Activated T-cell treated with anti-CD3 and anti-CD28 coated beads, Interleukin-2, amount 50 U/mL, for 24 hours (primary cell): ENCODE data around the gene OR8D1.

ENCODE experiments used
- DNase-seq: peaks from one replicate; pipeline ENCODE4 v3.0.0-alpha.2; 2020
- H3K27ac Mint-ChIP-seq: 2 replicates; pipeline ENCODE4 v1.8.0; 2020; ENCODE audit warnings: mild to moderate bottlenecking, mixed read lengths
- H3K27me3 Mint-ChIP-seq: 2 replicates; pipeline ENCODE4 v1.8.0; 2020; ENCODE audit warnings: mixed read lengths
- H3K36me3 Mint-ChIP-seq: 2 replicates; pipeline ENCODE4 v1.8.0; 2020; ENCODE audit warnings: low read depth, mixed read lengths
- H3K4me1 Mint-ChIP-seq: 2 replicates; pipeline ENCODE4 v1.8.0; 2020; ENCODE audit warnings: low read depth, mixed read lengths
- H3K4me3 Mint-ChIP-seq: 2 replicates; pipeline ENCODE4 v1.8.0; 2020; ENCODE audit warnings: mild to moderate bottlenecking, moderate library complexity, mixed read lengths
- H3K9me3 Mint-ChIP-seq: 2 replicates; pipeline ENCODE4 v1.8.0; 2020; ENCODE audit warnings: mixed read lengths

OR8D1 gene

GRCh38 chr11:124313849-124314248 is at the start of gene OR8D1:
OR8D1 (minus strand) TSS chr11:124313949; CDS start chr11:124310766, 3,183 bp downstream.
- no peak for DNase-seq
- Mint-ChIP-seq H3K36me3 (no peaks in the 10 kb centered on the region), H3K27ac (no peak within 1 kb of the TSS), H3K9me3 (no peaks in the 10 kb centered on the region), H3K4me1 (no peaks in the 10 kb centered on the region), H3K4me3 (no peak within 1 kb of the TSS), H3K27me3 (peaks cover 3% of the 10 kb centered on the region)

GRCh38 chr11:124359566-124359965 is 45.8 kb upstream of the OR8D1 start:
- Mint-ChIP-seq H3K27me3 (peaks cover 3% of the 10 kb centered on the region), H3K9me3 (peaks cover 4% of the 10 kb centered on the region), H3K4me3 (no peak overlapping the region), H3K4me1 (no peaks in the 10 kb centered on the region), H3K36me3 (no peaks in the 10 kb centered on the region), H3K27ac (no peak overlapping the region)
- no peak for DNase-seq

- H3K9me3 Mint-ChIP-seq = no peaks in the 10 kb centered on the region
- no peaks in the 10 kb centered on the region for H3K4me1 Mint-ChIP-seq
- DNase-seq = no peak
- peaks cover 2% of the 10 kb centered on the region for H3K27me3 Mint-ChIP-seq
- no peak overlapping the region for H3K27ac Mint-ChIP-seq
- no peaks in the 10 kb centered on the region for H3K36me3 Mint-ChIP-seq
- H3K4me3 Mint-ChIP-seq = no peak overlapping the region
These were observed 32.7 kb upstream of the OR8D1 start for GRCh38 chr11:124346311-124346955.

GRCh38 chr11:124344346-124344745 is 30.6 kb upstream of the OR8D1 start:
- Mint-ChIP-seq H3K9me3 (no peaks in the 10 kb centered on the region), H3K4me3 (no peak overlapping the region), H3K36me3 (no peaks in the 10 kb centered on the region), H3K27ac (no peak overlapping the region), H3K27me3 (peaks cover 2% of the 10 kb centered on the region), H3K4me1 (no peaks in the 10 kb centered on the region)
- no peak for DNase-seq

- DNase-seq = no peak
- Mint-ChIP-seq H3K4me1 (no peaks in the 10 kb centered on the region), H3K9me3 (no peaks in the 10 kb centered on the region), H3K36me3 (no peaks in the 10 kb centered on the region), H3K4me3 (no peak overlapping the region), H3K27me3 (no peaks in the 10 kb centered on the region), H3K27ac (no peak overlapping the region)
These were observed 26.3 kb upstream of the OR8D1 start for GRCh38 chr11:124340142-124340447.

DNA sequence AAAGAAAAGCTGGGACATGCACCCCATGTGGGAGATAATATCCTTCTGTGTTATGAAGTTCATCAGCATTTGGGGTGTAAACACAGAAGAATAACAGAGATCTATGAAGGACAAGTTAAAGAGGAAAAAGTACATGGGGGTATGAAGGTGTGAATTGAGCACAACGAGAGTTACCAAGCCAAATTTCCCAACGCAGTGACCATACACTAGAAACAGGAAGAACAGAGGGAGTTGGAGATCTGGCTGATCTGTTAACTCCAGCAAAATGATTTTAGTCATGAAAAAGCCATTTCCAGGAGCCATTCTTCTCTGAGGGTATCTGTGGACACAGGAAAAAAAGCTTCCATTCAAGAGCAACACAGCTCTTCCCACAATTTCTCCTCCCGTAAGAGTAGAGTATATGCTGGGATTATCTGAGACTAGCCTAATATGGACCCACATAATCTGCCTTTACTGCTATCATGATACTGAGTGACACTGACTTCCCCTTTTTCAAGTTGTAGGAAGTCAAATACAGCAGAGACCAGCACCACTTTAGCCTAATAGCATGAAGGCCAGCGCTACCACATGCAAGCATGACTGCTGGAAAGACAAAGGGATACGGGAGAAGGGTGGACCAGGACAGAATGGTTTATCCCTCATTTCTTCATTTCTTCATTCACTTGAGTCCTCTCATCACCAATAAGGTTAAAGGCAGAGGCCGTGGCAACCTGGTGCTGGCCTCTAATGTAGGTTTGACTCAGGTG is 25.8 kb upstream of the OR8D1 start:
- no peak overlapping the region for H3K4me3 Mint-ChIP-seq
- no peak overlapping the region for H3K27ac Mint-ChIP-seq
- H3K36me3 Mint-ChIP-seq = no peaks in the 10 kb centered on the region
- no peaks in the 10 kb centered on the region for H3K4me1 Mint-ChIP-seq
- H3K27me3 Mint-ChIP-seq = no peaks in the 10 kb centered on the region
- no peaks in the 10 kb centered on the region for H3K9me3 Mint-ChIP-seq
- no peak for DNase-seq

GRCh38 chr11:124331873-124332272 is 18.1 kb upstream of the OR8D1 start:
- peaks cover 3% of the 10 kb centered on the region for H3K27me3 Mint-ChIP-seq
- H3K4me1 Mint-ChIP-seq = no peaks in the 10 kb centered on the region
- H3K27ac Mint-ChIP-seq = no peak overlapping the region
- no peak for DNase-seq
- no peak overlapping the region for H3K4me3 Mint-ChIP-seq
- no peaks in the 10 kb centered on the region for H3K36me3 Mint-ChIP-seq
- H3K9me3 Mint-ChIP-seq = no peaks in the 10 kb centered on the region

- H3K4me1 Mint-ChIP-seq = no peaks in the 10 kb centered on the region
- no peaks in the 10 kb centered on the region for H3K36me3 Mint-ChIP-seq
- H3K4me3 Mint-ChIP-seq = no peak overlapping the region
- no peak overlapping the region for H3K27ac Mint-ChIP-seq
- no peak for DNase-seq
- H3K27me3 Mint-ChIP-seq = peaks cover 4% of the 10 kb centered on the region
- no peaks in the 10 kb centered on the region for H3K9me3 Mint-ChIP-seq
These were observed 16.2 kb upstream of the OR8D1 start for GRCh38 chr11:124329787-124330478.

DNA sequence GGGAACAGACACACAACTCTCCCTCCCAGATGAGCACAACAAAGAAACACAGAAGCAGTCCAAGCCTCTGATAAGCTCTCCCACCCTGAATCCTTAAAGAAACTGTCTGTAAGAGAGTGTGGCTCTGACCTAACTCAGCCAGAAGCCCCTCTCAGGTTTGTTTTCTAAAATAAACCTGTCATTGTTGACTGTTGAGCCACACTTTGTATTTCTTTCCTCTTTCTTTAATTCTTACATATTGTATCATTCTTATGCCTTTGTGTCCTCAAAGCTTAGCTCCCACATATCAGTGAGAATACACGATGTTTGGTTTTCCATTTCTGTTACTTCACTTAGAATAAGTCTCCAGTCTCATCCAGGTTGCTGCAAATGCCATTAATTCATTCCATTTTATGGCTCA is 14.0 kb upstream of the OR8D1 start:
- no peak for DNase-seq
- Mint-ChIP-seq H3K27ac (no peak overlapping the region), H3K4me1 (no peaks in the 10 kb centered on the region), H3K36me3 (no peaks in the 10 kb centered on the region), H3K4me3 (no peak overlapping the region), H3K9me3 (no peaks in the 10 kb centered on the region), H3K27me3 (peaks cover 8% of the 10 kb centered on the region)

- Mint-ChIP-seq H3K9me3 (no peaks in the 10 kb centered on the region), H3K36me3 (no peaks in the 10 kb centered on the region), H3K4me3 (no peak overlapping the region), H3K27me3 (peaks cover 13% of the 10 kb centered on the region), H3K4me1 (no peaks in the 10 kb centered on the region), H3K27ac (no peak overlapping the region)
- no peak for DNase-seq
These were observed 8.6 kb upstream of the OR8D1 start for GRCh38 chr11:124322356-124322755.

DNA sequence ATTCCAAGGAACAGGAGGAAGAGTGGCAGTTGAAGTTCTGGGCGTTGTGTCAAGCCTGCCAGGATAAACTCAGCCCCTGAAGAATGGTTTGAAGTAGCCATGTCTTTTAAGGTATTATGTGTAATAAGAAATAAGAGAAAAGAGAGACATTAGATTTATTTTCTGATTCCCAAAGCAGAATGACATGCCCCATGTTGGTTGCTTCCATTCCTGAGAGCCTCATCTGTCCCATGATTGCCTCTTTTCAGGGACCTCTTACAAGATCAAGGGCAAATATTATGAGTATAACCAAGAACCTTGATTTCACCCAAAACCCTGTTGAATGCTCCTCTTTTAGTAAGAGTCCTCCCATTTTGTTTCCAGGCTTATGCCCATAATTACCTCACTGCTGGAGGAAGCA is 6.3 kb upstream of the OR8D1 start, which contains the start of gene OR8D2:
Gene OR8D2, minus strand, starts transcription at position 101 of the 400 bp plus-strand sequence. Its CDS starts 0 bp downstream, at position 101.
- no peaks in the 10 kb centered on the region for H3K4me1 Mint-ChIP-seq
- no peak within 1 kb of the TSS for H3K4me3 Mint-ChIP-seq
- no peak within 1 kb of the TSS for H3K27ac Mint-ChIP-seq
- DNase-seq = no peak
- H3K9me3 Mint-ChIP-seq = no peaks in the 10 kb centered on the region
- peaks cover 13% of the 10 kb centered on the region for H3K27me3 Mint-ChIP-seq
- H3K36me3 Mint-ChIP-seq = no peaks in the 10 kb centered on the region

- no peak overlapping the region for H3K27ac Mint-ChIP-seq
- no peak for DNase-seq
- H3K27me3 Mint-ChIP-seq = peaks cover 3% of the 10 kb centered on the region
- H3K36me3 Mint-ChIP-seq = no peaks in the 10 kb centered on the region
- no peak overlapping the region for H3K4me3 Mint-ChIP-seq
- H3K9me3 Mint-ChIP-seq = no peaks in the 10 kb centered on the region
- no peaks in the 10 kb centered on the region for H3K4me1 Mint-ChIP-seq
These were observed 1.3 kb upstream of the OR8D1 start for GRCh38 chr11:124315052-124315451.

DNA sequence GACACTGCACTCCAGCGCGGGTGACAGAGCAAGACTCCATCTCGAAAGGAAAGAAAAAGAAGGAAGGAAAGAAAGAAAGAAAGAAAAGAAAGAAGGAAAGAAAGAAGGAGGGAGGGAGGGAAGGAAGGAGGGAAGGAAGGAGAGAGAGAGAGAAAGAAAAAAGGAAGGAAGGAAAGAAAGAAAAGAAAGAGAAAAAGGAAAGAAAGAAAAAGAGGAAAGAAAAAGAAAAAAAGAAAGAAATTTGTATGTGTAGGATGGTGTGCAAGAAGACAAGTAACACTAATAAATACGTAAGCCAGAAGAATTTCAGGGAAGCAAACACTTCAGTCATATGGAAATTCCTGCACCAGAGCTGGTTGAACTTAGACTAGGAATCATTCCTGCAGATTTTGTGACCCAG is 618 bp downstream of the OR8D1 start:
- no peaks in the 10 kb centered on the region for H3K9me3 Mint-ChIP-seq
- peaks cover 1% of the 10 kb centered on the region for H3K27me3 Mint-ChIP-seq
- DNase-seq = no peak
- no peaks in the 10 kb centered on the region for H3K36me3 Mint-ChIP-seq
- no peak overlapping the region for H3K4me3 Mint-ChIP-seq
- no peaks in the 10 kb centered on the region for H3K4me1 Mint-ChIP-seq
- H3K27ac Mint-ChIP-seq = no peak overlapping the region

- H3K4me1 Mint-ChIP-seq = no peaks in the 10 kb centered on the region
- H3K4me3 Mint-ChIP-seq = no peak overlapping the region
- H3K36me3 Mint-ChIP-seq = no peaks in the 10 kb centered on the region
- DNase-seq = no peak
- H3K27ac Mint-ChIP-seq = no peak overlapping the region
- H3K9me3 Mint-ChIP-seq = no peaks in the 10 kb centered on the region
- no peaks in the 10 kb centered on the region for H3K27me3 Mint-ChIP-seq
These were observed 2.1 kb downstream of the OR8D1 start for GRCh38 chr11:124311670-124312069.

DNA sequence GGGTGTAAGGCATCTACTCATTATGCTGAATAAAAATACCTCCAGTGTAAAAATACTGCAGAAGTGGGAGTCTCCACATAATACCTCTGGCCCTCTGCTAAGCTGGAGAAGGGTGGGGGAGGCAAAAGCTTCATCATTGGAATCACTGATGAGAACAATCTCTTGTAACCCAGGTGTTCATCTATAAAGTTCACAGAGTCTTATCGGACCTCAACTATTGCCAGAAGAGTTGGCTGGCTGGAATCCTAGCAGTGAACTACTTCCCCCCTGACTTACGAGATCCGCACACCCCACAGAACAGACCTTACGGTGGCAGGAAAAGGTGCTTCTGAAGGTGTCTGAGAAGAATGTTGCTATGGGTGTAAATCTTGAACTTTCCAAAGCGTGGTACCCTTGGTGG is 2.5 kb downstream of the OR8D1 start:
- DNase-seq = no peak
- H3K27ac Mint-ChIP-seq = no peak overlapping the region
- H3K27me3 Mint-ChIP-seq = peaks cover 2% of the 10 kb centered on the region
- H3K9me3 Mint-ChIP-seq = no peaks in the 10 kb centered on the region
- no peak overlapping the region for H3K4me3 Mint-ChIP-seq
- no peaks in the 10 kb centered on the region for H3K4me1 Mint-ChIP-seq
- H3K36me3 Mint-ChIP-seq = no peaks in the 10 kb centered on the region
